NCI-H2227 treated with DMSO at 0.1 percent for 48 hours (cell line): ENCODE measurements around the gene B3GAT1.

Experiments used
- DNase-seq: peaks from one replicate; lab custom pipeline; 2025; lab: John Stamatoyannopoulos, UW

Gene B3GAT1

DNA sequence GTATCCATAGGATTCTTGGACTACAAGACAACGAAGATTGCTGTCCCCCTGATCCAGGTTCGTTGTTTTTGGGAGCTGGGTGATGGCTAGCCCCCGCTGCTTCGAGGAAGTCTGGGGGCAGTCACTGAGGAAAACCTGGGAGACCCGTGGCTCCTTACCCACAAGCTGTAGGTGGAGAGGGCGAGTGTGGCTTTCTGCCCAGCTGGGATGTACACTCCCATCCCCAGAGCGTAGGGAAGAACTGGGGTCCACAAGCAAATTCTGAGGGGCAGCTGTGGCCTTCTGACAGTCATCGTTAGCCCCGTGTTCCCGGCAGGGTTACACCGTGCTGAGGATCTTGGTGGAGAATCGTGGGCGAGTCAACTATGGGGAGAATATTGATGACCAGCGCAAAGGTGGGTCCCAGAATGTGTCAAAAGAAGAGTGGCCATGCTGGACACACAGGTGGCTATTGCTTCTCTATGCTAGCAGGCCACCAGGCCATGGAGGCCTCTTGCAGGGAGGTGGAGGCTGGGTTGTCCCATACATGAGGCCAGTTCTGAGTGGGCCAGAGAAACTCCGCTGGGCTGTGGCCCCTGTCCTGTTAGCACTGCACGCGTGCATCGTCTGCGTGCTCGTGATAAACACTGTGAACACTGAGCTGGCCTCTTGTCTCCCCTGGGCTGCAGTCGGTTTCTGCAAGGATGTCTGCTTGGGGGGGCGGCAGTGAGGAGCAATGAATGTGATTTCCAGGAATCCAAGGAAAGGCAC is 40.4 kb downstream of the B3GAT1 start:
- no peak for DNase-seq

- no peak for DNase-seq
These were observed 41.3 kb downstream of the B3GAT1 start for GRCh38 chr11:134370526-134371435.

DNA sequence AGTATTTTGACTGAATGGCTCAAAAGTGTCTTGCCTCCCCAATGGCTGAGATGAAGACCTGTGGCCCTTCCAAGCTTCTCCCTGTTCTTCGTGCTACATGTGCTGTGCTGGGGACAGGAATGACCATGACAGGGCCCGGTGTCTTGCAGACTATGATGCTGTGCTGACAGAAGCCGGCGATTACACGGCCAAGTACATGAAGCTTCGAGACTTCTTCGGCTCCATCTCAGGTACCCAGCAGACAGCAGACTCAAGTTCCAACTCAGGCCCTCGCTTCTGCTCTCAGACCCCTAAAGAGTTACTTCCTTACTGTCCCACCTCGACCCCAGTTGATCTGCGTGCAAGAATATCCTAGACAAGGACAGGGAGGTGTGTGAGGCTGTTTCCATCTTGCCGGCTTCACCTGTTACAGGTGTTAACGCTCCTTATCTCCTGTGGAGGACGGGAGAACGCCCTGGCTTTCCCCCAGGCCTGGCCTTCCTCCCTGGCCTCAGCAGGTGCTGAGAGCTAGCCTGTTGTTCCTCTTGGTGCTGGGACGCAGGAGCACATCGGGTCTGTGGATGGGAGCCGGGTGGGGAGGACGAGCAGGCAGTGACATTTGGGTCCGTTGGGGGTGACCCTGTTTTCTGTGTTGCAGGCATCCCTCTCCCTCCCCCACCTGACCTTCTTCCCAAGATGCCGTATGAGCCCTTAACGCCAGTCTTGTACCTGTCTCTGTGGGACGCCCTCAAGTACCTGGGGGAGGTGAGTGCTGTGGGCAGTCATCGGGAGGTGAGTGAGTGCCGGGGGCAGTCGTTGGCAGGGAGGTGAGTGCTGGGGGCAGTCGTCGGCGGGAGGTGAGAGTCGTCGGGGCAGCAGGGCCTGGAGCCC is 42.2 kb downstream of the B3GAT1 start:
- DNase-seq, result no peak

- DNase-seq, result no peak
These were observed 44.3 kb downstream of the B3GAT1 start for GRCh38 chr11:134367781-134368180.

DNA sequence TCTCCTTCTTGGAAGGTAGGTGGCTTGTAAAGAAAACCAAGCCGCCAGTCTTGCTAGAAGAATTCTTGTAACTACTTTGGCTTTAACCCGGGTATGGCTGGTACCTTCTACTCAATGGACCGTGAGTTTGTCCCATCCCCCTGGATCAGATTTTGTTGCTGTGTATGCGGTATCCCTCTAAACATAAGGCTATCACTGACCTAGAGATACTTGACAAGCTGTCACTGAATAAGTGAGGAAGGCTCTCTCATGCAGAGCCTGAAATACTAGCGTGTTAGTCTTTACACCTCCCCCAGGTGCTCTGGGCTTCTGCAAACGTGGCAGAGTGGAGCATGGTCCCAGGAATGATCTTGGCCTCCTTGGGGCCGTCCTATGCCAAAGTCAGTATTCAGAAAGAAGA is 45.8 kb downstream of the B3GAT1 start:
- DNase-seq, result no peak

DNA sequence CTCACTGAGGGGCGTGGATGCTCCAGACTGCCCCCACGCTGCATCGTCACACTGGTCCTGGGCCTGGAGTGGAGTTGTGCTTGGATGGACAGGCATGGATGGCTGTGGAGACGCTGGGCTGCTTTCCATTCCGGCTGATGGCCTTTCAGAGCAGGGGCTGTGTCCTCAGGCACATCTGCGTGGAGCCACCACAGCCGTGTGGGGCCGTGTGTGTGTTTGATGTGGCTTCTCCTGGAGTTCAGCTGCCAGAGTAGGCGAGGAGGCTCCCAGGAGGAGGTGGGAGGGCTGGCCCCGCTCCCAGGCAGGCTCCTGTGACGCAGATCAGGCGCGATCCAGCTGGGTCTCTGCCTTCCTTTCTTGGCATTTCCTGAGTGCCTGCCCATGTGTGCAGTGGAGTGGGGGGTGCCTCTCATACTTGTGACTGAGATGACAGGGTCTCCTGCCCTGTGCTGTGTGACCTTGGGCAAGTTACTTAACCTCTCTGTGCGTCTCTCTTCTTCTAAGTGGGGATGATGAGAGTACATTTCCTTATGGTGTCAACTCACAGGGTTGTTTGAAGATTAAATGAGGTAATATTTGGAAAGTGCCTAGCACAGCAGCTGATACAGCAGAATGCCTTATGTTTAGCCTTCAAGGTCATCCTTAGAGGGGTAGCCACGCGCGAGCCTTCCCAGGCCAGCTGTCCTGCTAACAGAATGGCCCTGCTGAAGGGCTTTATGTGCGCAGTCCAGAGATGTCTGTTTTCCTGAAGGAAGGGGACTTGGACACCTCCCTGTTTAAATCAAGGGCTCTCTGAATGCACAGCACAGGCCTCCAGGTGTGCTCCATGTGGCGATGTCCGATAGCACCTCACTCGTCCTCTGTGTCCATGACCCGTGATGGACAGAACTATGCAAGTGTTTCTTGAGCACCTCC is 46.8 kb downstream of the B3GAT1 start:
- no peak for DNase-seq

- DNase-seq, result no peak
These were observed 47.8 kb downstream of the B3GAT1 start for GRCh38 chr11:134364261-134364660.

GRCh38 chr11:134363592-134363991 is 48.5 kb downstream of the B3GAT1 start:
- DNase-seq, result no peak

- DNase-seq, result no peak
These were observed 48.9 kb downstream of the B3GAT1 start for GRCh38 chr11:134363161-134363560.

- DNase-seq, result no peak
These were observed 49.7 kb downstream of the B3GAT1 start for GRCh38 chr11:134362192-134362901.

GRCh38 chr11:134361661-134362060 is 50.4 kb downstream of the B3GAT1 start:
- no peak for DNase-seq

GRCh38 chr11:134360050-134360835 is 51.8 kb downstream of the B3GAT1 start:
- no peak for DNase-seq

DNA sequence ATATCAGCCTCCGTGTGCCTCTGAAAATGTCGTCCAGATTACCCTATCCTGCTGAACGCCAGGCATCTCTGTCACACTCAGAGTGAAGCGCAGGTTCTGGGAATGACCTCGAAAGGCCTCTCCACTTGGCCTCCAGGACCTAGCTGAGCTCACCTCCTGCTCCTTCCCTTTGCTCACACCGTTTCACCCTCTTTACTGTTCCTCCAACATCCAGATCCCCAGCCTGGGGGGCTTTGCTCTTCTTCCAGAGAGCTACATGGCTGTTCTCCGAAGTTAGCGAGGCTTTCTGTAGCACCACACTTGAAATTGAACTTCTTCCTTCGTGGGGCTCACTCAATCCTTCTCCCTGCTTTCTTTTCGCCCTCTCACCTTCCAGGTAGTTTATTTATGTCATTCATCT is 52.4 kb downstream of the B3GAT1 start:
- no peak for DNase-seq

DNA sequence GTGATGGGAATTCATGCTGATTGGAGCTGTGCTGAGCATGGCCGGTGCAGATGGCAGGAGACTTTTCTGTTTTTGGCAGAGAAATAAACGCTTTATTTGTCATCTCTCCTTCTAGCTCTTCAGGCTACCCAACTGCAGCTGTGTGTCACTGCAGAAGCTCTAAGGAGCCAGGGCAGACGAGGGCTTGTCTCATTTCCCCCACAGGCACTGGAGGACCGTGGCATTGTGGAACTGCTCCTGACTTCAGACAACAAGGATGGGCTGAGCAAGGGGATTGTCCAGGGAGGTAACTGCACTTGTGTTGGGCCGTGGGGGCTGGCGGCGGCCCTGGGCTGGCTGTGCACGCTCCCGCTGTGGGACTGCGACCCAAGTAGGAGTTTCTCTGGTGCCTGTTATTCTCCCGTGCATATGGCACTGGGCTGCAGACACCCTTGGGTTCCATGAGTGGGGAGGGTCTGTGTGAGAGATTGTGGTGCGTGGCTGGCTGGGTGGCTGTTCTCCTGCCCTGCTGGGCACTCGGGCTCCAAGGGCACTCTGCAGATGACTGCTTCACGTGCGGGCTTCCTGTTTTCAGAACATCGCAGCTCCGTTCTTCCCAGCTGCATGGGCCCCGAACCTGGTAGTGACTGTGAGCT is 53.1 kb downstream of the B3GAT1 start:
- DNase-seq, result no peak

- no peak for DNase-seq
These were observed 53.7 kb downstream of the B3GAT1 start for GRCh38 chr11:134358165-134358855.

DNA sequence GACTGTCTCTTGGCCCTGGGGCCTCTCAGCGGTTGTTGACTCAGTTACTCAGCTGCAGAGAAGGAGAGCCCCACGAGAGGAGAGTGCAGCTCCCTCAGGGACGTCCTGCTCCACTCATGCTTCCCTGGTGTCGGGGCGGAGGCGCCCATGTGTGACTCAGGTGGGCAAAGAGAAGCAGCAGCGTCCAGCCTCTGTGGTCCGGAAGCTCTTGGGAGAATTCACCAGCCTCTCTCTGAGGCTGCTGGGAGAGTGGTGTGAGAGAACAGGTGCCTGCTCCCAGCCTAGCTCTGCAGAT is 54.5 kb downstream of the B3GAT1 start:
- no peak for DNase-seq

DNA sequence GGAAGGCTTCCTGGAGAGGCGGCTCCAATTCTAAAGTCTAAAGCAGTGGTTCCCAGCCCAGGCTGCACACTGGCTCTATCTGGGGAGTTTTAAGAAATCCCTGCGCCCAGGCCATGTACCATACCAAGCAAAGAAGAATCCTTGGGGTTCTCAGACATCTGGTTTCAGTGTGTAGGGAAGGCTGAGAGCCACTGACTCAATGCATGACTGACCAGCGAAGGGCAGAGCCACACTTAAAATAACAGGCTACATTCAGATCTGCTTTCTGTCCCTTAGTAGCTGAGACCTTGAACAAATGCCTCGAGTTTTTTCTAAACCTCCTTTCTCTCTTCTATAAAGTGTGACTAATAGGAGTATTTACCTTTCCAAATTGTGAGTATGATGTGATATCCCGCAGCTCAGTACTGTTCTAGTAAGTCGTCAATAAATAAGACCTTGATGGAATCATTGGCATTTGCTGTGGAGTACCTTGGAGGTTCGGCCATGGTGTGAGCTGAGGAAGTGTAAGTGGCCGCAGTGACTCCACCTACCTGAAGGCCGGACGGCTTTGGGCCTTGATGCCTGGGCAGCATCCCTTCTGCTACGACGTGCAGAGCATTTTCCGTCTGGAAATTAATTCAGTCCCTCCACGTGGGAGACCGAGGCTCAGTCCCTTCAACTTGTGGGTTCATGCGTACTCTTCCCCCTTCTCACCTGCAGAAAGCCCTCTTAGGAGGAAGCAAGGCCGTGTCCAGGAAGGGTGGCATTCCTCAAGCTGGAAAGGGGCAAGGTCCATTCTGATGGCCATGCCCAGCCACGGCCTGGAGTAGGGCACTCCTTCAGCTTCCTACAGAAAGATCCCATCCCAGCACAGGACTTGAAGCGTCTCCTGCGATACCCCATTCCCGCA is 55.1 kb downstream of the B3GAT1 start:
- no peak for DNase-seq

- no peak for DNase-seq
These were observed 56.4 kb downstream of the B3GAT1 start for GRCh38 chr11:134355656-134356055.
